IMR-90 (cell line): Measurements from ENCODE around the gene KIDINS220. TPM values are rescaled to one million over a fixed set of nuclear protein-coding genes. Genes with fewer than 3 reads are reported as not detected.

ENCODE experiments used
- ATAC-seq: fragments of 200-7000 bp; cut with Tn5 transposase; 2 replicates; pipeline ENCODE4 v1.9.1; 2020; ENCODE audit warnings: low read depth, mild to moderate bottlenecking, moderate library complexity
- BruUV-seq: library from RNA; stranded (reverse); fragments of 400-500 nt; replicated peaks from 2 replicates; lab custom pipeline; 2021; lab: Mats Ljungman, UMichigan
- CTCF ChIA-PET: fragments of 300-600 bp; formaldehyde crosslinking; extraction: SDS; loops from one replicate; lab custom pipeline; 2021; ENCODE audit warnings: antibody characterized with exemption; lab: Yijun Ruan, JAX
- POLR2A ChIA-PET: fragments of 300-600 bp; sonication (Branson Sonifier 250); formaldehyde crosslinking; loops from one replicate; lab custom pipeline; 2022; ENCODE audit warnings: antibody characterized with exemption; ENCODE audit not compliant: unreplicated experiment; lab: Charles Lee
- DNase-seq: peaks from one replicate; pipeline ENCODE4 v3.0.0; 2013
- H2AFZ ChIP-seq: replicated peaks from 2 replicates; pipeline ENCODE3; 2013; ENCODE audit warnings: low read length, mild to moderate bottlenecking; ENCODE audit not compliant: poor library complexity
- H2AK5ac ChIP-seq: 2 replicates; pipeline ENCODE4 v1.6.1; 2013; ENCODE audit warnings: low read depth, low read length, inconsistent platforms
- H2AK9ac ChIP-seq: replicated peaks from 2 replicates; pipeline ENCODE3; 2013; ENCODE audit warnings: mild to moderate bottlenecking, low read depth, low read length, moderate library complexity; ENCODE audit not compliant: poor library complexity
- H2BK120ac ChIP-seq: 2 replicates; pipeline ENCODE4 v1.6.1; 2013; ENCODE audit warnings: low read depth, low read length, inconsistent platforms
- H2BK15ac ChIP-seq: 3 replicates; pipeline ENCODE4 v1.6.1; 2013; ENCODE audit warnings: low read depth, low read length, inconsistent platforms
- H2BK20ac ChIP-seq: 2 replicates; pipeline ENCODE4 v1.6.1; 2013; ENCODE audit warnings: low read depth, mild to moderate bottlenecking, inconsistent platforms, low read length, moderate library complexity
- H2BK5ac ChIP-seq: 2 replicates; pipeline ENCODE4 v1.6.1; 2013; ENCODE audit warnings: mild to moderate bottlenecking, low read depth, low read length, inconsistent platforms; ENCODE audit not compliant: poor library complexity, severe bottlenecking
- H3K14ac ChIP-seq: replicated peaks from 2 replicates; pipeline ENCODE4 v1.6.1; 2013; ENCODE audit warnings: low read depth, low read length, inconsistent platforms
- H3K18ac ChIP-seq: 2 replicates; pipeline ENCODE4 v1.6.1; 2013; ENCODE audit warnings: low read depth, low read length, control low read depth
- H3K23ac ChIP-seq: 2 replicates; pipeline ENCODE4 v1.6.1; 2013; ENCODE audit warnings: low read depth, low read length, inconsistent platforms
- H3K27ac ChIP-seq: 2 replicates; pipeline ENCODE4 v1.5.1; 2013; ENCODE audit warnings: mild to moderate bottlenecking, control low read depth, low read length; ENCODE audit not compliant: insufficient read depth
- H3K27me3 ChIP-seq: 2 replicates; pipeline ENCODE4 v1.6.1; 2013; ENCODE audit warnings: low read length; ENCODE audit not compliant: control insufficient read depth, insufficient read depth
- H3K36me3 ChIP-seq: 2 replicates; pipeline ENCODE4 v1.6.1; 2013; ENCODE audit warnings: low read length, mixed read lengths; ENCODE audit not compliant: control insufficient read depth, insufficient read depth
- H3K4ac ChIP-seq: 2 replicates; pipeline ENCODE4 v1.6.1; 2013; ENCODE audit warnings: low read depth, low read length, inconsistent platforms
- H3K4me1 ChIP-seq: 2 replicates; pipeline ENCODE4 v1.6.1; 2013; ENCODE audit warnings: low read length, mixed read lengths; ENCODE audit not compliant: control insufficient read depth, insufficient read depth
- H3K4me2 ChIP-seq: 2 replicates; pipeline ENCODE4 v1.6.1; 2013; ENCODE audit warnings: low read depth, mild to moderate bottlenecking, control low read depth, low read length, moderate library complexity
- H3K4me3 ChIP-seq: 2 replicates; pipeline ENCODE4 v1.5.1; 2013; ENCODE audit warnings: low read depth, mild to moderate bottlenecking, control low read depth, low read length, moderate library complexity; ENCODE audit not compliant: insufficient read depth
- H3K56ac ChIP-seq: 2 replicates; pipeline ENCODE4 v1.6.1; 2013; ENCODE audit warnings: low read length, inconsistent platforms; ENCODE audit not compliant: insufficient read depth; ENCODE audit errors: extremely low read depth
- H3K79me1 ChIP-seq, 2 experiments: 2 replicates each; pipeline ENCODE4 v1.6.1; 2013; ENCODE audit warnings: low read length in 2 of 2, inconsistent platforms in 1 of 2, low read depth in 1 of 2
- H3K9ac ChIP-seq: 2 replicates; pipeline ENCODE4 v1.6.1; 2013; ENCODE audit warnings: low read depth, low read length, control low read depth
- H3K9me1 ChIP-seq: 2 replicates; pipeline ENCODE4 v1.6.1; 2013; ENCODE audit warnings: low read length, inconsistent platforms; ENCODE audit not compliant: insufficient read depth
- H3K9me3 ChIP-seq: 2 replicates; pipeline ENCODE4 v1.6.1; 2013; ENCODE audit warnings: low read length; ENCODE audit not compliant: control insufficient read depth, insufficient read depth
- H4K20me1 ChIP-seq: 2 replicates; pipeline ENCODE4 v1.6.1; 2013; ENCODE audit warnings: low read length, inconsistent platforms; ENCODE audit not compliant: insufficient read depth
- H4K5ac ChIP-seq: 2 replicates; pipeline ENCODE4 v1.6.1; 2013; ENCODE audit warnings: mild to moderate bottlenecking, low read depth, low read length, control low read depth
- H4K8ac ChIP-seq, 2 experiments: 2 replicates each; pipeline ENCODE4 v1.6.1; 2013; ENCODE audit warnings: low read depth in 2 of 2, low read length in 2 of 2, control low read depth in 1 of 2, inconsistent platforms in 1 of 2
- H4K91ac ChIP-seq: 2 replicates; pipeline ENCODE4 v1.6.1; 2013; ENCODE audit warnings: low read depth, low read length, inconsistent platforms; ENCODE audit not compliant: insufficient read depth
- BHLHE40 ChIP-seq: fragments of 150-350 bp; IDR thresholded peaks from 2 replicates; pipeline ENCODE4 v1.6.1; 2016; ENCODE audit warnings: mild to moderate bottlenecking, low read depth, low read length
- CEBPB ChIP-seq: IDR thresholded peaks from 2 replicates; pipeline ENCODE4 v1.6.1; 2012; ENCODE audit warnings: low read depth, low read length, improper control_type of control experiment
- CHD1 ChIP-seq: IDR thresholded peaks from 2 replicates; pipeline ENCODE4 v1.6.1; 2012; ENCODE audit warnings: low read depth, low read length, improper control_type of control experiment
- FOS ChIP-seq: fragments of 150-350 bp; IDR thresholded peaks from 2 replicates; pipeline ENCODE4 v1.6.1; 2016; ENCODE audit warnings: low read depth, low read length
- MAFK ChIP-seq: IDR thresholded peaks from 2 replicates; pipeline ENCODE4 v1.6.1; 2012; ENCODE audit warnings: low read depth, low read length, improper control_type of control experiment
- MAZ ChIP-seq: IDR thresholded peaks from 2 replicates; pipeline ENCODE4 v1.6.1; 2012; ENCODE audit warnings: low read depth, mild to moderate bottlenecking, low read length, improper control_type of control experiment, moderate library complexity, borderline replicate concordance
- MXI1 ChIP-seq: IDR thresholded peaks from 2 replicates; pipeline ENCODE4 v1.6.1; 2012; ENCODE audit warnings: low read depth, mild to moderate bottlenecking, low read length, moderate library complexity, borderline replicate concordance
- NFE2L2 ChIP-seq: fragments of 150-350 bp; IDR thresholded peaks from 2 replicates; pipeline ENCODE4 v1.6.1; 2016; ENCODE audit warnings: low read depth, mild to moderate bottlenecking, low read length
- POLR2A ChIP-seq: IDR thresholded peaks from 2 replicates; pipeline ENCODE4 v1.6.1; 2012; ENCODE audit warnings: mild to moderate bottlenecking, low read depth, low read length
- RAD21 ChIP-seq: IDR thresholded peaks from 2 replicates; pipeline ENCODE4 v1.6.1; 2012; ENCODE audit warnings: low read length, improper control_type of control experiment
- RCOR1 ChIP-seq: IDR thresholded peaks from 2 replicates; pipeline ENCODE4 v1.6.1; 2012; ENCODE audit warnings: mild to moderate bottlenecking, low read length, improper control_type of control experiment; ENCODE audit not compliant: insufficient replicate concordance
- RFX5 ChIP-seq: IDR thresholded peaks from 2 replicates; pipeline ENCODE4 v1.8.0; 2012; ENCODE audit warnings: low read depth, mild to moderate bottlenecking, low read length, moderate library complexity
- SMC3 ChIP-seq: fragments of 150-350 bp; IDR thresholded peaks from 2 replicates; pipeline ENCODE4 v1.6.1; 2016; ENCODE audit warnings: low read depth, mild to moderate bottlenecking, antibody characterized with exemption, low read length, moderate library complexity
- WGBS, 2 experiments: methylation state at CpG; one replicate each; pipeline versions ENCODE4 v1.1.5 to v1.1.7; 2013; ENCODE audit warnings: missing lambda C conversion rate in 2 of 2; ENCODE audit not compliant: insufficient read length in 1 of 2; ENCODE audit errors: extremely low coverage in 2 of 2; 5-methylcytosine and 5-hydroxymethylcytosine counted together
- dilution Hi-C: fragments of 300-500 bp; cut with HindIII; formaldehyde crosslinking; loops from one replicate; pipeline ENCODE4 v1.14.3; 2018; ENCODE audit warnings: low sequenced_read_pairs; ENCODE audit not compliant: unreplicated experiment
- in situ Hi-C: fragments of 300-500 bp; cut with MboI; formaldehyde crosslinking; loops from 3 replicates; pipeline ENCODE4 v1.14.3; 2019; ENCODE audit warnings: low sequenced_read_pairs, inconsistent platforms, mixed read lengths
- intact Hi-C: fragments of 100-400 bp; cut with micrococcal nuclease; formaldehyde crosslinking; loops from 2 replicates; pipeline ENCODE4 v1.10.0; 2022
- polyA plus RNA-seq, 3 experiments: library from polyadenylated mRNA; depleted of rRNA; stranded (reverse); fragments of >200 nt; gene quantifications; 2 replicates each; pipeline ENCODE4 v1.2.3, GENCODE V29; 2012; ENCODE audit warnings: low replicate concordance in 1 of 3
- total RNA-seq: library from RNA; depleted of rRNA; stranded (reverse); fragments of >200 nt; gene quantifications from 2 replicates; pipeline ENCODE4 v1.2.3, GENCODE V29; 2012
- TF ChIP-seq, protein P1 (sequence below): fragments of 150-350 bp; IDR thresholded peaks from 2 replicates; pipeline ENCODE4 v1.6.1; 2016; ENCODE audit warnings: low read depth, mild to moderate bottlenecking, low read length, moderate library complexity, borderline replicate concordance
- TF ChIP-seq, protein P2 (sequence below): fragments of 150-350 bp; IDR thresholded peaks from 2 replicates; pipeline ENCODE4 v1.6.1; 2017; ENCODE audit warnings: mild to moderate bottlenecking, antibody characterized with exemption, low read length, low read depth
- TF ChIP-seq, protein P3 (sequence below): conservative IDR thresholded peaks from 2 replicates; pipeline ENCODE4 v1.5.1; 2012; ENCODE audit warnings: mild to moderate bottlenecking, low read depth, low read length, improper control_type of control experiment

The KIDINS220 gene
- total and polyA plus RNA-seq, 2 of the 4 experiments (the other 2 are of a cell fraction) = 23.1 to 63.4 TPM

DNA sequence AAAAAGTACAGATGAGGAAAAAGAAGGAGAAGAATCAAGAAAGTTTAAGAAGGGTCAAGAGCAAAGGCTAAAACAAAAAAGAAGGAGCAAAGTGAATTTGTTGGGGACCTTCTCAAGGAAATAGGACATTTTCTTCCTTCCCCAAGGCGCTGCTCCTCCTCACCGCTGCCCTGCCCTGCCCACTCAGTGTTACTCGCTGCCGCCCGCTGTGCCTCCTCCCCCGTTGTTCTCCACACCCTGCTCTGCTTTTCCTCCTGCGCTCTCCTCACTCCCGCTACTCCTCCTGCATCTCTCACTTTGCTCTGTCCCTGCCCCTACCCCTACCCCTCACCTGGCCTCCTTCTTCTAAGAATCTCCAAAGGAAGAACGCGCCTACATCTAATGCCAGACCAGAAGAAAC, 104.8 kb downstream of the KIDINS220 start:
- H3K4me1 ChIP-seq = peaks cover 12% of the 10 kb centered on the region
- H4K91ac ChIP-seq = no peak overlapping the region
- no peaks in the 10 kb centered on the region for H3K9me3 ChIP-seq
- H3K27me3 ChIP-seq = no peaks in the 10 kb centered on the region
- H3K23ac ChIP-seq = no peak overlapping the region
- dilution Hi-C loops (no loop called here), in situ Hi-C loops (no loop called here), intact Hi-C loops (no loop called here)
- peak overlapping the region; percentile 82; the same call in 1 of the 2 replicates for H3K27ac ChIP-seq
- no peaks in the 10 kb centered on the region for H4K20me1 ChIP-seq
- no peak overlapping the region for H3K4me2 ChIP-seq
- no peak overlapping the region for H2BK15ac ChIP-seq
- H3K4ac ChIP-seq = no peak overlapping the region
- H2BK120ac ChIP-seq = no peak overlapping the region
- ATAC-seq = no peak
- 96% methylated on average over 10 of the region's 10 CpGs; no CpG with 5 or more reads in 1 of the 2 experiments for WGBS, 2 experiments
- H2AFZ ChIP-seq = no peak overlapping the region
- CTCF ChIA-PET = no interaction called here
- POLR2A ChIA-PET = no interaction called here
- H3K14ac ChIP-seq = no peak overlapping the region
- no peak overlapping the region for H2AK5ac ChIP-seq
- H3K9me1 ChIP-seq = peaks cover 7% of the 10 kb centered on the region; the same call in 1 of the 2 replicates
- peak overlapping the region; percentile 67; the same call in 1 of the 2 replicates for H4K5ac ChIP-seq
- H2BK5ac ChIP-seq = peak overlapping the region; percentile 53
- H3K9ac ChIP-seq = no peak overlapping the region
- H3K56ac ChIP-seq = no peak overlapping the region
- no peaks in the 10 kb centered on the region for H3K79me1 ChIP-seq
- no peak overlapping the region for H2AK9ac ChIP-seq
- H3K18ac ChIP-seq = no peak overlapping the region; the same call in 1 of the 2 replicates
- no peak overlapping the region for H2BK20ac ChIP-seq
- DNase-seq = no peak
- H3K4me3 ChIP-seq = no peak overlapping the region
- H4K8ac ChIP-seq = no peak overlapping the region
- BruUV-seq = no TSS peak
- no peak for TF ChIP-seq MAFK
- TF ChIP-seq CEBPB = no peak
- TF ChIP-seq RCOR1 = no peak
- no peak for TF ChIP-seq POLR2A
- no peak for TF ChIP-seq FOS
- TF ChIP-seq SMC3 = no peak
- TF ChIP-seq BHLHE40 = no peak
- no peak for TF ChIP-seq CHD1
- TF ChIP-seq RFX5 = no peak
- no peak for TF ChIP-seq MAZ
- no peak for TF ChIP-seq NFE2L2
- TF ChIP-seq, protein P1, sequence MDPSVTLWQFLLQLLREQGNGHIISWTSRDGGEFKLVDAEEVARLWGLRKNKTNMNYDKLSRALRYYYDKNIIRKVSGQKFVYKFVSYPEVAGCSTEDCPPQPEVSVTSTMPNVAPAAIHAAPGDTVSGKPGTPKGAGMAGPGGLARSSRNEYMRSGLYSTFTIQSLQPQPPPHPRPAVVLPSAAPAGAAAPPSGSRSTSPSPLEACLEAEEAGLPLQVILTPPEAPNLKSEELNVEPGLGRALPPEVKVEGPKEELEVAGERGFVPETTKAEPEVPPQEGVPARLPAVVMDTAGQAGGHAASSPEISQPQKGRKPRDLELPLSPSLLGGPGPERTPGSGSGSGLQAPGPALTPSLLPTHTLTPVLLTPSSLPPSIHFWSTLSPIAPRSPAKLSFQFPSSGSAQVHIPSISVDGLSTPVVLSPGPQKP = no peak
- no peak for TF ChIP-seq RAD21
- TF ChIP-seq, protein P2, sequence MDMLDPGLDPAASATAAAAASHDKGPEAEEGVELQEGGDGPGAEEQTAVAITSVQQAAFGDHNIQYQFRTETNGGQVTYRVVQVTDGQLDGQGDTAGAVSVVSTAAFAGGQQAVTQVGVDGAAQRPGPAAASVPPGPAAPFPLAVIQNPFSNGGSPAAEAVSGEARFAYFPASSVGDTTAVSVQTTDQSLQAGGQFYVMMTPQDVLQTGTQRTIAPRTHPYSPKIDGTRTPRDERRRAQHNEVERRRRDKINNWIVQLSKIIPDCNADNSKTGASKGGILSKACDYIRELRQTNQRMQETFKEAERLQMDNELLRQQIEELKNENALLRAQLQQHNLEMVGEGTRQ = no peak
- TF ChIP-seq, protein P3, sequence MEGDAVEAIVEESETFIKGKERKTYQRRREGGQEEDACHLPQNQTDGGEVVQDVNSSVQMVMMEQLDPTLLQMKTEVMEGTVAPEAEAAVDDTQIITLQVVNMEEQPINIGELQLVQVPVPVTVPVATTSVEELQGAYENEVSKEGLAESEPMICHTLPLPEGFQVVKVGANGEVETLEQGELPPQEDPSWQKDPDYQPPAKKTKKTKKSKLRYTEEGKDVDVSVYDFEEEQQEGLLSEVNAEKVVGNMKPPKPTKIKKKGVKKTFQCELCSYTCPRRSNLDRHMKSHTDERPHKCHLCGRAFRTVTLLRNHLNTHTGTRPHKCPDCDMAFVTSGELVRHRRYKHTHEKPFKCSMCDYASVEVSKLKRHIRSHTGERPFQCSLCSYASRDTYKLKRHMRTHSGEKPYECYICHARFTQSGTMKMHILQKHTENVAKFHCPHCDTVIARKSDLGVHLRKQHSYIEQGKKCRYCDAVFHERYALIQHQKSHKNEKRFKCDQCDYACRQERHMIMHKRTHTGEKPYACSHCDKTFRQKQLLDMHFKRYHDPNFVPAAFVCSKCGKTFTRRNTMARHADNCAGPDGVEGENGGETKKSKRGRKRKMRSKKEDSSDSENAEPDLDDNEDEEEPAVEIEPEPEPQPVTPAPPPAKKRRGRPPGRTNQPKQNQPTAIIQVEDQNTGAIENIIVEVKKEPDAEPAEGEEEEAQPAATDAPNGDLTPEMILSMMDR = no peak
- no peak for TF ChIP-seq MXI1
- H3K36me3 ChIP-seq = peaks cover 45% of the 10 kb centered on the region
